Activated CD8-positive, alpha-beta memory T cell treated with anti-CD3 and anti-CD28 coated beads, Interleukin-2, amount 50 U/mL, for 4 hours (primary cell): Measurements from ENCODE around the gene SORCS2.

Source experiments
- DNase-seq: peaks from one replicate; pipeline ENCODE4 v3.0.0-alpha.2; 2020

The SORCS2 gene

DNA sequence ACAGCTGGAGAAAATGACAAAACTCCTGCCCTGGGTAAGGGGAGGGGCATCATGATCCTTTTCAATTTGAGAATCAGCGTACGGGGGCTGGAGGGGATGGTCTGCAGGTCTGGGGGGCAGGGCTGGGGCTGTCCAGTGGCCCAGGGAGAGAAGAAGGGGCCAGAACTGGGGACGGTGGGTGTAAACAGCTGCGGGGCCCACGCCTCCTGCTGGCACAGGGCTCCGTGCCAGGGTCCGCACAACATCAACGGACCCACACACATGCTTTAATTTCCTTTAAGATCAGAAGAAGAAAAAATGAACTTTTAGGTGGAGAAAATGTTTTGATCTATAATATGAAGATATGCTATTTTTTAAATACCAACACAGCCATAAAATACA is 190.3 kb downstream of the SORCS2 start:
- no peak for DNase-seq

DNA sequence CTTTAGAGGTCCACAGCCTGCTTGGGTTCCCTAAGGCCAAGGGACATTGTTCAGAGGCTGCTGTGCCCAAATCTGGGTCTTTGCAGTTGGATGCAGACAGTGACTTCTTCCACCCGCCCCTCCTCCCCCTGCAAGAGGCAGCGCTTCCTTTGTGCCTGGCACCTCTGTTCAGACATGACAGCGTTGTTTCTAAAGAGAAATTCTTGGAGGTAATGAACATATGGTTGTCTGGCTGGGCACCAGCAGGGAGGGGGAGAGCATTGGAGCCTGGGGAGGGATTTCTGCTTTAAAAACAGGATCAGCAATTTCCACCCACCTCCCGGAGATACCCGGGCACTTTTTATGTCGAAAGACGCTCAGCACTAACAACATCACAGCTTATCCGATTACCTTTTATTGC is 190.9 kb downstream of the SORCS2 start:
- DNase-seq, result no peak

- no peak for DNase-seq
These were observed 191.9 kb downstream of the SORCS2 start for GRCh38 chr4:7384003-7384928.

- no peak for DNase-seq
These were observed 192.9 kb downstream of the SORCS2 start for GRCh38 chr4:7384929-7385890.

GRCh38 chr4:7387925-7388324 is 195.6 kb downstream of the SORCS2 start:
- no peak for DNase-seq

- no peak for DNase-seq
These were observed 196.3 kb downstream of the SORCS2 start for GRCh38 chr4:7388627-7389026.

DNA sequence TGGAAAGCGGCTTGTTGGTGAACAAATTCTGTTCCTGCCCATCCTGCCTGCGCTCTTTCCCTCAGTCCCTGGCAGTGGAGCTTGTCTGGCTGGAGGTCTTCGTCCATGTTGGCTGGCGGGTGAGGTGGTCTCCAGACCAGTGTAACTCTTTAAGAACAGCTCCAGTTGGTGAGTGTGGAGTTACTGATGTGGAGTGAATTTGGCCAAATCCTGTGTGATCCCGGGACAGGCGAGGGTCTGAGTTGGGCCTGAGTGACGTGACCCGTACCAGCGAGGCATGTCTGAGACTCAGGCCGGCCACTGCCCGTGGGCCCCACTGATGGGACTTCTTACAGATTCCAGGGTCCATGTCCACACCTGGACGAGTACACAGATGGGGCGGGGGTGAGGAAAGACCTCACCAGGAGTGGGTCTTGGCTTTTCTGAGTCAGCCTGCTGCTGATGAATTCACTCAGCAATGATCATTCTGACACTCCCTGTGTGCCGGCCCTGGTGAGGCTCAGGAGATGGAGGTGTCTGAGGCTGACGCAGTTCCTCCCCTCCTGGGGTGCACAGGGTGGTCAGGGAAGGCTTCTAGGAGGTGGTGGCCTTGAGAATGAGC is 196.9 kb downstream of the SORCS2 start:
- no peak for DNase-seq

DNA sequence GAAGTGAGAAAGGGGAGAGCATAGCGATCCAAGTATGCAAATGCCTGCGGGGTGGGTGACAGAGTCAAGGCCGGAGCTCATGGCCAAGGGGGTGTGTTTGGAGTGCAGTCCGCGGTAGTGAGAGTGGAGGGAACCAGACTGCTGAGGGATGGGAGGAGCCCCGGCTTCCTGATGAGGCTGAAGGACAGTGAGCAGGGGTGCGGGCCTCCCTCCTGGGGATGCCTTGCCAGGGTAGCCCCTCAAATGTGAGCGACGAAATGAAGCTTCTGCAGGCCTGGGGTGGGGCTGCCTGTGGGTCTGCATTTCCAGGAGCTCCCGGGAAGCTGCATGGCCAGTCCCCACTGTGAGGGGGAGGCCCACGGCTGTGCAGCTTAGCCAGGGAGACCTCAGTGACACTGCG is 197.4 kb downstream of the SORCS2 start:
- DNase-seq, result no peak

- DNase-seq, result no peak
These were observed 198.0 kb downstream of the SORCS2 start for GRCh38 chr4:7390336-7390735.

DNA sequence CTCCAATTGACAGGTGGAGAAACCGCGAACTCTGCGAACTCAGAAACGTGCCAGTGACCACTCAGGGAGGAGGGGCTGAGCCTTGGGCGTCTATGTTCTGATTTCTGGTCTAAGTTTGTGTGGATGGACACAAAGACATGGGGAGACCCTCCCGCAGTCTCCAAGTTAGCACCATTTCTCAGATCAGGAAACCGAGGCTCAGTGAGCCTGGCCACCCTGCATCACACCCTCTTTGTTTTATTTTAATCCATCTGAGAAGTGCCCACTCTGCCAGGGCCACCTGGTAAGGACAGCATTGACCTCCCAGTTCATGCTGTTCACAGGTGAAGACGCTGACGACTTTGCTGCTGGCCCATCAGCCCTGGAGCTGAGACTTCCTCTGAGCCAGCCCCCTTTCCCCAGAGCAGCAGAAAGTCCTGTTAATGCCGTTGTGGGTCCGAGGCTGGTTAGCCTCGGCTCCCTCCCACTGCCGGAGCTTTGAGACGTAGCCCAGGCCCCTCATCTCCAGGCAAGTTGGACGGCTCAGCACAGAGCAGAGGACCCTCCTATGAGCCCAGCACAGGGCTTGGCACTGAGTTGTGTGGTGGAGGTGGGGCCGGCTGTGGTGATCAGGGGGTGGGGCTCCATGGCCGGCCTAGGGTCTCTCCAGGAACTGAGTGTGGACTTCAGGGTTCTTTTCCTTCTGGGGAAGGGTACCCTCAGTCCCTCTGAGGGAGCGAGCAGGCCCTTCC is 198.7 kb downstream of the SORCS2 start:
- DNase-seq, result no peak

- no peak for DNase-seq
These were observed 199.5 kb downstream of the SORCS2 start for GRCh38 chr4:7391637-7392437.

DNA sequence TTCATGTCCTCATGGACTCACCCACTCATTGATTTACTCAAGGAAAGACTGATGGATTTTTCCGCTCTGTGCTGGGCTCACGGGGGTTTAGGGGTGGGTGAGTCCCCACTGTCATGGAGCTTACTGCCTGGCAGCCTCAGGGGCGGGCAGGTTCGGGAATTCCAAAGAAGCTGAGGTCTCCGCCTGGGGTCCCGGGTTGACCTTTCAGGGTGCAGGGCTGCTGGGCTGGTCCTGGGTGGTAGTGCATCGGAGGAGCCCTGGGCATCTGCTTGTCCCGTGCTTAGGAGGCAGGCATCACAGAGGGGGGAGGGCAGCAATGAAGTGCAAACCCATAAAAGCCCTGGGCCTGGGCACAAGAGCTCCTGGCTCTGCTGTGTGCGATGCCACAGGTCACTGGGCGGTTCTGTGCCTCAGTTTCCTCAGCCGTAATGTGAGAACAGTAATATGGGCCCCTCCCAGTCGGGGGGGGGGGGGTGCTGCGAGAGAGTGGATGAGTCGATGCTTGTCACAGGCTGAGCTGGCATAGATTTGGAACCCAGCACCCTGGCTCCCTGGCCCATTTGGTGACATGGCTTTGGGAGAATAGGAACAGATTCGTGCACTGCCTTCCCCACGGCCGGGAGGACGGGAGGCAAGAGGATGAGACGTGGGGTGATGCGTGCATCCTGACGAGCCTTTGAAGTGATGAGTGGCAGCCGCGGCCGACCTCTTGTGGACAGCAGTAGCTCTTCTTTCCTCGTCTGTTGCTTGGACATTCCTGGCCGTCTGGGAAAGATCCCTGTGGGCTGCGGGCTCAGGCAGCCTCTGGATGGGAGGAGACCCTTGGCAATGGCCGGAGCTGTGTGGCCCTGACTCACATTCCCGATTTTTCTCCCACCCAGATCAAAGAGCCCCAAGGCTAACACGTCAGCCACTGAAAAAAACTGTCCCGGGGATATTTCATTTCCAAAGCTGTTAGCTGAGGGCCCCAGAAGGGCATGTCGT is 200.4 kb downstream of the SORCS2 start:
- no peak for DNase-seq

GRCh38 chr4:7393601-7394575 is 201.6 kb downstream of the SORCS2 start:
- no peak for DNase-seq

GRCh38 chr4:7394681-7395451 is 202.5 kb downstream of the SORCS2 start:
- no peak for DNase-seq

DNA sequence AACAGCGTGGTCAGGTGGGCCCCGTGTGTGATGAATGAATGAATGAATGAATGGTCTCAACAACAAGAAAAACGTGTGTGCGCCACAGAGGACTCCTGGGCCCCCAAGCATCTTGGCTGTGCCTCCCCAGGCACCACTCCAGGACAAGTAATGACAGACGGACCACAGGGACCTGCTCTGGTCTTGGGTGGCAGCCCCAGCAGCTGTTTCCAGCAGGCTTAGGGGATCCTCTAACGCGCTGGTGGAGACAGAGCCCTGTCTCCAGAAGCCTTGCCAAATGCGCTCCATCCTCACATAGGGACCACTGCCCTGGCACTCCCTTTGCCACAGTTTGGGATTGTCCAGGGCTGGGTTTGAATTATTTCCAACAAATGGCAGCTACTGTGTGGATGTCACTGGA is 203.3 kb downstream of the SORCS2 start:
- DNase-seq, result no peak

GRCh38 chr4:7396186-7396910 is 204.0 kb downstream of the SORCS2 start:
- DNase-seq, result no peak
